ENCODE data around the gene LDLRAD2. TPM values are rescaled to one million over a fixed set of nuclear protein-coding genes. Genes with fewer than 3 reads are reported as not detected.

The LDLRAD2 gene
- total and polyA plus RNA-seq, 2 of the 8 experiments (the other 6 are each of a cell fraction or from before 2014, with no cell fraction given) = 0.48 to 0.74 TPM

GRCh38 chr1:21775550-21775914 lies 36.5 kb upstream of the LDLRAD2 start:
- no peaks in the 10 kb centered on the region for H3K36me3 ChIP-seq (ENCODE audit: control insufficient read depth in 2 of 4, insufficient read depth in 4 of 4, low read length in 3 of 4)
- peaks cover 3 to 8% of the 10 kb centered on the region in 2 experiments for H4K20me1 ChIP-seq (replicated peaks in 1 of 2; ENCODE audit: control insufficient read depth in 1 of 2, insufficient read depth in 2 of 2, low read length in 2 of 2)
- no peaks in the 10 kb centered on the region for H3K27me3 ChIP-seq (replicated peaks in 1 of 4; ENCODE audit: control insufficient read depth in 3 of 4, extremely low read depth in 1 of 4, insufficient read depth in 3 of 4, low read length in 3 of 4)
- no peak overlapping the region for H2BK20ac ChIP-seq (ENCODE audit: low read length)
- 97% methylated on average over 2 of the region's 2 CpGs; no CpG with 5 or more reads in 1 of the 2 experiments for WGBS, 2 experiments (ENCODE audit: extremely low coverage in 1 of 2, insufficient coverage in 1 of 2, insufficient read length in 1 of 2, insufficient replicate concordance in 2 of 2, low coverage in 1 of 2, low lambda C conversion rate in 2 of 2, missing lambda C conversion rate in 1 of 2)
- peaks cover 51 to 96% of the 10 kb centered on the region in 2 experiments for H3K79me2 ChIP-seq (ENCODE audit: control insufficient read depth in 1 of 2, insufficient read depth in 2 of 2, low read length in 2 of 2)
- H4K8ac ChIP-seq (ENCODE audit: extremely low read depth, insufficient read depth, low read length) = no peak overlapping the region
- H3K18ac ChIP-seq (ENCODE audit: extremely low read depth, low read length) = no peak overlapping the region
- FAIRE-seq (no peak), DNase-seq (ENCODE audit: low read depth in 1 of 2, low spot score in 2 of 2) (no peak)
- H2AK5ac ChIP-seq (ENCODE audit: low read depth, low read length) = no peak overlapping the region
- no peak overlapping the region for H3K23ac ChIP-seq (ENCODE audit: insufficient read length)
- no peak overlapping the region for H2BK5ac ChIP-seq (ENCODE audit: low read depth, low read length)
- H4K91ac ChIP-seq (replicated peaks; ENCODE audit: insufficient read length, low read length) = no peak overlapping the region
- TF ChIP-seq RBBP5 (IDR thresholded peaks at IDR 0.05; ENCODE audit: borderline replicate concordance, low read depth, low read length) = no peak
- TF ChIP-seq TAF1 (IDR thresholded peaks at IDR 0.05; ENCODE audit: low read depth, low read length) = no peak
- no peak for TF ChIP-seq NANOG (IDR thresholded peaks at IDR 0.05; ENCODE audit: insufficient read depth, low read depth, low read length, poor library complexity, severe bottlenecking)
- no peak for TF ChIP-seq CTBP2 (IDR thresholded peaks at IDR 0.05; ENCODE audit: borderline replicate concordance, insufficient read depth, insufficient read length, low read length)
- TF ChIP-seq MAFK (IDR thresholded peaks at IDR 0.05; ENCODE audit: low read depth, low read length) = no peak
- TF ChIP-seq RFX5 (IDR thresholded peaks at IDR 0.05; ENCODE audit: borderline replicate concordance, low read depth, low read length) = no peak
- H3K4me3 ChIP-seq (ENCODE audit: extremely low read depth in 1 of 4, insufficient read depth in 2 of 4, low read depth in 3 of 4, low read length in 4 of 4) = no peak overlapping the region
- CTCF ChIA-PET (ENCODE audit: partially characterized antibody) = no interaction called here
- H2BK12ac ChIP-seq (ENCODE audit: low read depth, low read length) = no peak overlapping the region
- H3K4ac ChIP-seq (replicated peaks; ENCODE audit: insufficient read length, low read depth, low read length) = no peak overlapping the region
- H3K4me1 ChIP-seq (replicated peaks in 1 of 4; ENCODE audit: control insufficient read depth in 3 of 4, insufficient read depth in 4 of 4, low read length in 3 of 4) = no peaks in the 10 kb centered on the region
- H2BK120ac ChIP-seq (replicated peaks; ENCODE audit: low read depth, low read length) = no peak overlapping the region
- no peak overlapping the region for H4K5ac ChIP-seq (ENCODE audit: insufficient read length, low read depth, low read length)
- peaks cover 4% of the 10 kb centered on the region; the same call in 1 of the 2 replicates for H3K79me1 ChIP-seq (ENCODE audit: low read depth, low read length)
- no peak overlapping the region for H2BK15ac ChIP-seq (ENCODE audit: low read length)
- no peak overlapping the region for H3K14ac ChIP-seq (ENCODE audit: insufficient read length)
- POLR2A ChIA-PET (ENCODE audit: partially characterized antibody) = interaction anchor here (0.7 to 1.3 kb wide), 2 partner anchors 12 kb away, joined by 3 to 4 read pairs; no protein-coding TSS in a partner anchor
- no peak overlapping the region for H2AFZ ChIP-seq (ENCODE audit: low read length)
- no peak overlapping the region for H3K56ac ChIP-seq (replicated peaks; ENCODE audit: insufficient read length, low read depth, low read length)
- H3K27ac ChIP-seq (ENCODE audit: low read depth, low read length) = no peak overlapping the region
- no peaks in the 10 kb centered on the region for H3K23me2 ChIP-seq (ENCODE audit: low read depth, low read length)
- 0 out of 4 replicates have a peak, but pooled peaks cover 0 to 2% of the 10 kb centered on the region in 2 experiments for H3K9me3 ChIP-seq (ENCODE audit: insufficient read depth in 2 of 2, low read depth in 1 of 2, low read length in 1 of 2)
- no peak overlapping the region for H3K4me2 ChIP-seq (ENCODE audit: insufficient read depth in 1 of 2, low read depth in 2 of 2, low read length in 2 of 2)
- H3K9ac ChIP-seq (replicated peaks in 1 of 4; ENCODE audit: extremely low read depth in 1 of 4, low read depth in 3 of 4, low read length in 3 of 4) = no peak overlapping the region

Data from H1 (cell line).